Urothelium cell line (cell line): ENCODE results near the gene RNF144B.
A peak's percentile ranks its signal among the peaks of the same experiment; 100 is the strongest.

Source experiments
- DNase-seq: peaks from one replicate; pipeline ENCODE4 v3.0.0; 2011; ENCODE audit warnings: low spot score, mixed read lengths
- FAIRE-seq: peaks from 2 replicates; lab custom pipeline; 2011; peaks lifted over from hg19 to GRCh38; lab: Jason Lieb, UNC

The RNF144B gene

DNA sequence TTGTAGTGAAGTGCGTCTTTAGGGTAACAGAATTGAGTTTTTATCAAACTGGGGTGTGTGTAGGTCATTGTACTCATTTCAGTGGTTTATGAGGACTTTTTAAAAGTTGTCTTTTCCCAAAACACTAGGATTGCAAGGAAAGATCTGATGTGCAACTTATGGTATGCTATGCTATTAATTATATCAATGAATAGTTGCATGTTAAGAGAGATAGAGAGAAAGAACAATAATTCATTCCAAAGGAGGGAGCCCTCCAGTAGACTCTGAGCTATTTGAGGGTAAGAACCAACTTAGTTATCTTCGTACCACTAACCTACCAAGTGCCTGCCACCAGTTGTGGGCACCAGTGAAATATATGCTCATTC, 117.1 kb downstream of the RNF144B start:
- no peak for FAIRE-seq
- DNase-seq: no peak

DNA sequence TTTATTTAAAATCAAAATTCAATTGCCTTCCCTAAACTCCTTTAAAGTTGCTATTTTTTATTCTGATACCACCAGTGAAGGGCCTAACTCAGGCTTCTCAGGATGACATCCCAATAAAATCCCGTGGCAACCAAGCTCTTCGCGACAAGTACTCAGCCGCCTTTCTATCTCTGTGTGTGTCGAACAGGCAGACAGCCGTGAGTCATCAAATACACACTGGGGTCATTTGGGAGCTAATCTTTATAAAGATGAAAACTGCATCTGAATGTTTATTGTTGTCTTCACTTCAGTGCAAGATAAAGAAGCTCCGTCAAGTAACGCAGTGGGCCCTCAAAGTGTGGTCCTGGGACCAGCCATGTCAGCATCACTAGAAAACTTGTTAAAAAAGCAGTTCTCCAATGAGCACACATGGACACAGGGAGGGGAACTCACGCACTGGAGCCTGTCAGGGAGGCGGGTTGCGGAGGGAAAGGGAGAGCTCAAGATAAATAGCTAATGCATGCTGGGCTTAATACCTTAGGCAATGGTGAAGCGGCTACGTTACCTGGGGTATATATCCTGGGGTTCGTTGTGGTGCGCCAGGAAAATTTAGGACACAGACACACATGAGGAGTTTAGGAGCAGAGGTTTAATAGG, 119.3 kb downstream of the RNF144B start:
- FAIRE-seq: no peak
- peak; percentile 10 for DNase-seq

DNA sequence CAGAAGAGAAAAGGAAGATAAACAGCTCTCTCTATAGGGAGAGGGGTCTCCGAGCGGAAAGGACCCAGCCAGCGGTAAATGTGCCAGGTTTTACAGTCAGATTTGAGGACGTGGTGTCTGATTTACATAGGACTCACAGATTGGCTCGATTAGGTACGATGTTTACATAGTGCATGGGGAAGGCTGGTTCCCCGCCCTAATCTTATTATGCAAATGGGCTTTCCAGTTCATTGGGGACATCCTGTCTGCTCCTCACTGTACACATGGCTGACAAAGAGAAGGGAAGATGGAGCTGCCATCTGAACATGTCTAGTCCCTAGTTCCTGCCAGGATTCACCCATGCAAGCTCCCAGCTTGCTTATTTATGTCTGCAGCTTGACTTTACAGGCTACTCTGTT, 119.9 kb downstream of the RNF144B start:
- no peak for FAIRE-seq
- no peak for DNase-seq

DNA sequence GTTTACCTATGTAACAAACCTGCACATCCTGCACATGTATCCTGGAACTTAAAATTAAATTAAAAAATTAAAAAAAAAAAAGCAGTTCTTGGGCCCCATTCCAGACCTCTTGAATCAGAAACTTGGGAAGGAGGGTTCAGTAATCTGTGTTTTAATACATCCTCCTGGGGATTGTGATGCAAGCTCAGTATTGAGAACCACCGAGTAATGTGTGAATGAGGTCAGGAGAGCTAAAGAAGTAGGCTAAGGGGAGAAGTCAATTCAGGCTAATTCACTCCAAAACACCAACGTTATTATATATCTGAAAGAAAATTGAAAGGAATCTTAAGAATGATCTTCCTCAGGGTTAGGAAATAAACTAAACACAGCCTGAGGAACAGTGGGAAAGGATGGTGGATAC, 120.4 kb downstream of the RNF144B start:
- FAIRE-seq (no peak), DNase-seq (no peak)

DNA sequence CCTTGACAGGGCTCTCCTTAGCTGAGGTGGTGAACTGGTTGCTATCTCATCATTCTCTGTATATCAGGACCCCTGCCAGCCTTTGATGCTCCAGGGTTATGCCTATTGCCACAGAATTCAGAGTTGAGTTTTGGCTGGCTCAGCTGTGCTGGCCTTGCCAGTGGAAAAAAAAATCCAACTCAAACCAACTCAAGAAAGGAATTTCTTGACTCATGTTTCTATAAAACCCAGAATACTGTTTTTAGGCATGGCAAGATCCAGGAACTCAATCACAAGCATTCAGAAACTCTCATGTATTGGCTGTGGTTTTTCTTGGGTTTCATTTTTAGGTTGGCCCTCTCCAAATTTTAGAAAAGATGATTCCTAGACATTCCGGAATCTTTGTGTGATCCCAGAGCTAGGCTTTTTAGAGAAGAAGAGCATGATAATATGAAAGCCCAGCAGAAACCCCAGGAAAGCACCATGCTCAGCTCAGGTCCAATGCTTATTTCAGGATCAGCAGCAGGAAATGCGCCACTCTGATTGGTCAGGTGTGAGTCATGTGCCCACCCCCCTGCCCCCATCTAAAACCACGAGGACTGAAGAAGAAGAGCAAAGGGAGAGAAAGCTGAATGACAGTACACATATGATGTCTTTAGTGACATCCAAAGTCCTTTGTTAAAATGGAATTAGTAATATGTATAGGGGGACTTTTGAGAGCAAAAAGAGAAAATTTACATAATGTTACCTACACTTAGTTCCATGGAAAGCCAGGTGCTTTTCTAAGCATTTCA, 122.9 kb downstream of the RNF144B start:
- FAIRE-seq (no peak), DNase-seq (no peak)

DNA sequence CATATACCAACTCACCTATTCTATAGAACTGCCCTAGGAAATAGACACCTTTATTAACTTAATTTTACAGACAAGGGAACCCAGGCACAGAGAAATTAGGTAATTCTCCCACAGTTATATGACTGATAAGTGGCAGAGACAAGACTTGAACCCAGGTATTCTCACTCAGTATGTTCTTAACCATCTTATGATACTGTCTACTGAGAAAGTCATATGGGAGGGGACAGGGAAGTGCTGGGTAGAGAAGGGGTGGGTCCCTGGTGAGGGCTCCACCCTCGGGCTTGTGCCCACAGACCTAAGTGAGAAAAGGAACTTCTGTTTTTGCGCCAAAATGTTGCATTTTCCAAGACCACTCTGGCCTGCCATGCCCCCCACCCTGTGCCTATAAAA, 123.5 kb downstream of the RNF144B start:
- FAIRE-seq (no peak), DNase-seq (no peak)

DNA sequence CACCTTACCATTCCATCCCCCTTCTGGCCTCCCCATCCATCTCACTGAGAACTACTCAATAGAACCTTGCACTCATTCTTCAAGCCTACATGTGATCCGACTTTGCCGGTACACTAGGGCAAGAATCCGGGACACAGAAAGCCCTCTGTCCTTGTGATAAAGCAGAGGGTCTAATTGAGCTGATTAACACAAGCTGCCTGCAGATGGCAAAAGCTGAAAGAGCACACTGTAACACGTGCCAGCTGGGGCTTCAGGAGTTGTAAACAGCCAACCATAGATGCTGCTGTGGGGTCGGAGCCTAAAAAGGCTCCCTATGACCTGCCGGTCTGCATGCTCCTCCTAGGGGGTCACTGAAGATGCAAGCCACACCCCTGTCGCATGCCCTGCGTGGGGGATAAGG, 124.1 kb downstream of the RNF144B start:
- FAIRE-seq (no peak), DNase-seq (no peak)

DNA sequence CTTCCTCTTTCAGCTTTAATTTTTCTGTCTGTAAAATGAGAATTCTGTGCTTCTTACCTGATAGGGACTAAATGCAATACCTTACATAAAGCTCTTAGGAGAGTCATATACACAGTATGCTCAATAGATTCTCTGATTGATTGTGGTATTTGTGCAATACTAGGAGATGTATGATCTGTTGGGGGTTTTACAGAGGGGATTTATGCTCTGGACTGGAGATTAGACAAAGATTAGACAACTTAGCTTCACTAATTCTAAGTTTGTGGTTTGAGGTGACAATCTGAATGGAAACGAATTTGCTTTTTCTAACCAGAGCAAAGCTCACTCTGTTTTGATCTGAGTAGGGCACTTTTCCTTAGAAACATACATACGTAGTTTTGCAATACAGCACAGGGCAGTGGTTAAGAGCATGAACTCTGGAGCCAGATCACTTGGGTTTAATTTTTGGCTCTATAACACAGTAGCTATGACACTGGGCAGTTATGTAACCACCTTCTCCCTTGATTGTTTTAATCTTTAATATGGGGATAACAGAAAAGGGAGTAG, 126.2 kb downstream of the RNF144B start:
- FAIRE-seq (no peak), DNase-seq (no peak)

DNA sequence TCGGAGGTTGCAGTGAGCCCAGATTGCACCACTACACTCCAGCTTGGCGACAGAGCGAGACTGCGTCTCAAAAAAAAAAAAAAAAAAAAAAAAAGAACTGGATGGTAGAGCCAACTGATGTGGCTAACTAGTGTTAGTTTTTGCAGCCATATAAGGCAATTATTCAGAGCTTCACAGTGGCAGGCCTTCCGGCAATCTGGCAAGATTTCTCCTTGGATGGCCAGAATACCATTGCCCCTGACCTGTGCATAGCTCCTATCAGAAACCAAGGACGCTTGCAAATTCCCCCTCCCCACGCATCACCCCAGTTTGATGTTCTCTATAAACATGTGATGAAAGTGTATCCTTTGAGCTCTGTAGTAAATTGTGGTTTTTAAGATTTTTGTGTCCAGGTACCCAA, 127.0 kb downstream of the RNF144B start:
- FAIRE-seq (no peak), DNase-seq (no peak)

DNA sequence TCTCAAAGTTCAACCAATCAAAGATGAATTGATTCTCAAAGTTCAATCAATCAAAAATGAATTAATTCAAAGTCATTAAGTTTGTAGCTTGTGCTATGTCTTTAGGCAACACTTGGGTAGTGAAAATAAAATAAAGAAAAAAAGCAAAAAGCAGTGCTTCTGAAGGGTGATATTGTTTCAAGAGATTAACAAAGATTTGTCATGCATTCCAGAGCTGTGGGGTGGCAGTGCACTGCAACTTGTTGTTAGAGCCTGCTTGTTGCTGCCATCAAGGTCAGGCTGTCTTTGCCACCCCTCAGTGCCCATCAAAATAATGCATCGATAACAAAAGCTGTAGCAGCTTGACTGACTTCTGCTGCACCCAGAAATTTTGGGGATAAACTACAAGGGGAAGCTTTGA, 128.6 kb downstream of the RNF144B start:
- DNase-seq (no peak), FAIRE-seq (no peak)
